B cell (primary cell): ENCODE results near the gene PRSS3. TPM values are rescaled to one million over a fixed set of nuclear protein-coding genes. Genes with fewer than 3 reads are reported as not detected.
A peak's percentile ranks its signal among the peaks of the same experiment; 100 is the strongest.

Experiments used
- ATAC-seq: fragments of 200-7000 bp; cut with Tn5 transposase; one replicate; pipeline ENCODE4 v1.10.0; 2021; ENCODE audit warnings: low read depth, mild to moderate bottlenecking, moderate number of reproducible peaks, moderate library complexity
- CTCF ChIA-PET: fragments of 350-600 bp; sonication (Branson Sonifier 250); formaldehyde crosslinking; loops from one replicate; lab custom pipeline; 2021; ENCODE audit warnings: antibody characterized with exemption, inconsistent platforms; lab: Charles Lee
- POLR2A ChIA-PET: fragments of 350-600 bp; sonication (Branson Sonifier 250); formaldehyde crosslinking; loops from one replicate; lab custom pipeline; 2021; ENCODE audit warnings: antibody characterized with exemption; lab: Charles Lee
- DNase-seq: peaks from one replicate; pipeline ENCODE4 v3.0.0; 2013
- H2AFZ ChIP-seq: 2 replicates; pipeline ENCODE4 v1.6.1; 2012; ENCODE audit warnings: mild to moderate bottlenecking, low read depth, low read length; ENCODE audit not compliant: insufficient read depth, poor library complexity, severe bottlenecking
- H3K27ac ChIP-seq, 2 donors: 1 replicate in 1 of 2; 2 replicates in 1 of 2; pipeline ENCODE4 v1.5.1; 2012 to 2013; ENCODE audit warnings: low read length in 2 of 2, mild to moderate bottlenecking in 2 of 2, moderate library complexity in 1 of 2
- H3K27me3 ChIP-seq, 4 experiments: fragments of 200-600 bp in 1 of 4; sonication (generic) in 1 of 4; replicated peaks in 1 of 4; 1 replicate in 2 of 4; 2 replicates in 2 of 4; pipeline versions ENCODE4 v1.6.1 to v1.7.0; 2013 to 2016; ENCODE audit warnings: low read length in 3 of 4, mild to moderate bottlenecking in 2 of 4, mixed read lengths in 1 of 4, moderate library complexity in 1 of 4; ENCODE audit not compliant: insufficient read depth in 4 of 4, control insufficient read depth in 3 of 4; ENCODE audit errors: control extremely low read depth in 1 of 4
- H3K36me3 ChIP-seq, 2 experiments: replicated peaks in 1 of 2; 1 replicate in 1 of 2; 2 replicates in 1 of 2; pipeline versions ENCODE4 v1.6.1 to v1.7.1; 2013; ENCODE audit warnings: low read length in 1 of 2; ENCODE audit not compliant: insufficient read depth in 2 of 2, control insufficient read depth in 1 of 2; ENCODE audit errors: control extremely low read depth in 1 of 2, extremely low read depth in 1 of 2
- H3K4me1 ChIP-seq, 2 donors: fragments of 200-600 bp in 1 of 2; sonication (generic) in 1 of 2; 1 replicate in 1 of 2; 2 replicates in 1 of 2; pipeline versions ENCODE4 v1.5.1 to v1.6.1; 2013 to 2017; ENCODE audit warnings: low read length in 2 of 2; ENCODE audit not compliant: control insufficient read depth in 2 of 2, insufficient read depth in 2 of 2
- H3K4me2 ChIP-seq: replicated peaks from 2 replicates; pipeline ENCODE3; 2012; ENCODE audit warnings: mild to moderate bottlenecking, low read depth, low read length; ENCODE audit not compliant: poor library complexity, severe bottlenecking
- H3K4me3 ChIP-seq, 5 experiments: fragments of 200-600 bp in 1 of 5; sonication (generic) in 1 of 5; 1 replicate in 3 of 5; 2 replicates in 2 of 5; pipeline versions ENCODE4 v1.5.1 to v1.7.0; 2011 to 2016; ENCODE audit warnings: low read length in 4 of 5, mild to moderate bottlenecking in 4 of 5, low read depth in 2 of 5, control low read depth in 1 of 5, moderate library complexity in 1 of 5; ENCODE audit not compliant: insufficient read depth in 1 of 5; ENCODE audit errors: control extremely low read depth in 1 of 5, extremely low read depth in 1 of 5
- H3K79me2 ChIP-seq: fragments of 200-600 bp; sonication (generic); one replicate; pipeline ENCODE4 v1.6.0; 2016; ENCODE audit warnings: low read length; ENCODE audit not compliant: control insufficient read depth, insufficient read depth
- H3K9ac ChIP-seq: fragments of 200-600 bp; sonication (generic); 2 replicates; pipeline ENCODE4 v1.6.1; 2017; ENCODE audit warnings: mild to moderate bottlenecking, low read length, moderate library complexity
- H3K9me3 ChIP-seq, 3 donors: one replicate each; pipeline versions ENCODE4 v1.6.1 to v1.7.1; 2013; ENCODE audit warnings: low read length in 2 of 3; ENCODE audit not compliant: control insufficient read depth in 2 of 3, insufficient read depth in 1 of 3; ENCODE audit errors: control extremely low read depth in 1 of 3
- H4K20me1 ChIP-seq: 2 replicates; pipeline ENCODE4 v1.6.0; 2012; ENCODE audit warnings: mild to moderate bottlenecking, low read length; ENCODE audit not compliant: insufficient read depth, control insufficient read depth, poor library complexity, severe bottlenecking
- H3K27ac Mint-ChIP-seq: one replicate; pipeline ENCODE4 v1.8.0; 2021; ENCODE audit warnings: mixed read lengths
- H3K27me3 Mint-ChIP-seq: one replicate; pipeline ENCODE4 v1.8.0; 2021; ENCODE audit warnings: mixed read lengths
- H3K4me1 Mint-ChIP-seq: one replicate; pipeline ENCODE4 v1.8.0; 2021; ENCODE audit warnings: mixed read lengths
- H3K4me3 Mint-ChIP-seq: one replicate; pipeline ENCODE4 v1.8.0; 2021; ENCODE audit warnings: mixed read lengths
- H3K9me3 Mint-ChIP-seq: one replicate; pipeline ENCODE4 v1.8.0; 2022; ENCODE audit warnings: mixed read lengths; ENCODE audit not compliant: insufficient read depth
- CTCF ChIP-seq: fragments of 200-600 bp; IDR thresholded peaks from one replicate; pipeline ENCODE4 v1.8.0; 2022; ENCODE audit warnings: antibody characterized with exemption, mild to moderate bottlenecking
- EZH2 ChIP-seq: IDR thresholded peaks from 2 replicates; pipeline ENCODE4 v1.6.1; 2012; ENCODE audit warnings: borderline replicate concordance, low read depth, mild to moderate bottlenecking, moderate library complexity, low read length; ENCODE audit not compliant: insufficient read depth, poor library complexity, severe bottlenecking
- WGBS: methylation state at CpG from one replicate; pipeline ENCODE4 v1.1.5; 2013; ENCODE audit warnings: missing lambda C conversion rate; ENCODE audit not compliant: insufficient coverage; 5-methylcytosine and 5-hydroxymethylcytosine counted together
- intact Hi-C: fragments of 100-400 bp; cut with micrococcal nuclease; formaldehyde crosslinking; loops from one replicate; pipeline ENCODE4 v1.10.0; 2022
- polyA plus RNA-seq: library from polyadenylated mRNA; depleted of rRNA; stranded (reverse); fragments of >200 nt; gene quantifications from 2 replicates; pipeline ENCODE4 v1.2.3, GENCODE V29; 2012
- total RNA-seq, 2 donors: library from RNA; stranded (reverse); fragments of 120-200 nt in 1 of 2; gene quantifications; 1 replicate in 1 of 2; 2 replicates in 1 of 2; pipeline versions ENCODE4 v1.2.3 to v1.2.4, GENCODE V29; 2013 to 2022

Gene PRSS3
- total and polyA plus RNA-seq, 2 donors (not counting 1 experiment from before 2014, with no cell fraction given): not detected

- Histone ChIP-seq H3K27ac (peak overlapping the region; percentile 49 to 99), H3K4me3 (no peak overlapping the region), H3K4me1 (peaks cover 38 to 42% of the 10 kb centered on the region in 2 donors), H3K4me2 (peak overlapping the region; percentile 50), H2AFZ (peak overlapping the region; percentile 39), H3K27me3 (no peaks in the 10 kb centered on the region), H3K9me3 (peaks cover 0 to 3% (median 0%) of the 10 kb centered on the region in 3 donors), H3K36me3 (no peaks in the 10 kb centered on the region), H3K79me2 (peaks cover 11% of the 10 kb centered on the region), H4K20me1 (no peaks in the 10 kb centered on the region), H3K9ac (no peak overlapping the region)
- TF ChIP-seq CTCF (peak; percentile 77), EZH2 (no peak)
- peak overlapping the region; percentile 100 for H3K27ac Mint-ChIP-seq
- POLR2A ChIA-PET: interaction anchor here (0.7 to 1.4 kb wide), 7 partner anchors 20 to 1264 kb away, joined by 3 to 8 read pairs (median 4); no protein-coding TSS in a partner anchor
- H3K9me3 Mint-ChIP-seq: no peaks in the 10 kb centered on the region
- CTCF ChIA-PET: interaction anchor here (0.7 to 6.6 kb wide), 32 partner anchors 10 to 820 kb away, joined by 3 to 179 read pairs (median 4); partner anchors contain the start of gene MYORG
- H3K27me3 Mint-ChIP-seq: no peaks in the 10 kb centered on the region
- H3K4me1 Mint-ChIP-seq: peaks cover 43% of the 10 kb centered on the region
- intact Hi-C loops: loop anchor here (1.0 to 10.0 kb wide), 7 partner anchors 38 to 1171 kb away; partner anchors contain the start of genes DNAI1, DNAJA1, DNAJB5 and FAM219A
- DNase-seq (peak; percentile 77), ATAC-seq (peak; percentile 11)
- no CpG with 5 or more reads among the region's 8 CpGs for WGBS
- peak overlapping the region; percentile 24 for H3K4me3 Mint-ChIP-seq
Observed at GRCh38 chr9:33813712-33814641, 18.6 kb downstream of the PRSS3 start.
